ENCODE results near the gene FBXO36. TPM values are rescaled to one million over a fixed set of nuclear protein-coding genes. Genes with fewer than 3 reads are reported as not detected.

The FBXO36 gene
- total RNA-seq, 4 donors from 2014 or later: 0.88 to 8.8 (median 5.4) TPM

- TF ChIP-seq POLR2A (IDR thresholded peaks at IDR 0.05): no peak
- no peak for TF ChIP-seq CTCF (IDR thresholded peaks at IDR 0.05)
- intact Hi-C loops (cut with DNase I; ENCODE audit: low total_unique reads): no loop called here
- H3K4me3 ChIP-seq: no peak overlapping the region
- H3K36me3 ChIP-seq: no peaks in the 10 kb centered on the region
- no peak overlapping the region for H3K27ac ChIP-seq
- no peaks in the 10 kb centered on the region for H3K27me3 ChIP-seq
- H3K9me3 ChIP-seq: no peaks in the 10 kb centered on the region
- no peak for DNase-seq
- no peaks in the 10 kb centered on the region for H3K4me1 ChIP-seq
These were observed 21.6 kb downstream of the FBXO36 start for GRCh38 chr2:229943770-229944449.

- intact Hi-C loops (cut with DNase I; ENCODE audit: low total_unique reads): no loop called here
- Histone ChIP-seq H3K36me3 (no peaks in the 10 kb centered on the region), H3K4me3 (no peak overlapping the region), H3K27me3 (no peaks in the 10 kb centered on the region), H3K9me3 (no peaks in the 10 kb centered on the region), H3K4me1 (no peaks in the 10 kb centered on the region), H3K27ac (no peak overlapping the region)
- no peak for DNase-seq
- TF ChIP-seq POLR2A (IDR thresholded peaks at IDR 0.05) (no peak), CTCF (IDR thresholded peaks at IDR 0.05) (no peak)
These were observed 23.7 kb downstream of the FBXO36 start for GRCh38 chr2:229945975-229946374.

DNA sequence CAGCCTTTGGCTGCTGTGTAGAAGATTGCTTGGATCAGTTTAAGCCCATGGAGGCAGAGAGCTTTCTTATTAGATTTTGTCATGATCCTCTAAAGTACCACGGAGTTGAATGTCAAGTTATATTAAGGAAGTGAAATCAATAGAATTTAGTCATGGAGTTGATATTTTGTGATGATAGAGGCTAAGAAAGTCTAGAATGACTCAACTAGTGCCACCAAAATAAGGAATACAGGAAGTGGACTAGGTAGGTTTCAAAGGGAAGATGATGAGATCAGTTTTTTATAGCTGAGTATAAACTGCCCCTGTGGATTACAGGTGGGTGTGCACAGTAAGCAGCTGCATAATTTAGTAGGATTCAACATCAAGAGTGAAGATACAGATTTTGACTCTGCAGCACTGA lies 25.2 kb downstream of the FBXO36 start:
- intact Hi-C loops (cut with DNase I; ENCODE audit: low total_unique reads): no loop called here
- H3K27ac ChIP-seq: no peak overlapping the region
- TF ChIP-seq CTCF (IDR thresholded peaks at IDR 0.05) (no peak), POLR2A (IDR thresholded peaks at IDR 0.05) (no peak)

GRCh38 chr2:229952256-229952835 lies 30.0 kb downstream of the FBXO36 start:
- H3K4me3 ChIP-seq: no peak overlapping the region
- TF ChIP-seq POLR2A (IDR thresholded peaks at IDR 0.05) (no peak), CTCF (IDR thresholded peaks at IDR 0.05) (no peak)
- H3K27ac ChIP-seq: no peak overlapping the region
- H3K9me3 ChIP-seq: no peaks in the 10 kb centered on the region
- no peaks in the 10 kb centered on the region for H3K36me3 ChIP-seq
- no peak for DNase-seq
- intact Hi-C loops (cut with DNase I; ENCODE audit: low total_unique reads): no loop called here
- H3K4me1 ChIP-seq: no peaks in the 10 kb centered on the region
- no peaks in the 10 kb centered on the region for H3K27me3 ChIP-seq

More for the DNA sequence above, 25.2 kb downstream of the FBXO36 start:
- H3K9me3 ChIP-seq: no peaks in the 10 kb centered on the region
- no peaks in the 10 kb centered on the region for H3K4me1 ChIP-seq
- H3K36me3 ChIP-seq: no peaks in the 10 kb centered on the region
- no peaks in the 10 kb centered on the region for H3K27me3 ChIP-seq
- no peak overlapping the region for H3K4me3 ChIP-seq
- no peak for DNase-seq

DNA sequence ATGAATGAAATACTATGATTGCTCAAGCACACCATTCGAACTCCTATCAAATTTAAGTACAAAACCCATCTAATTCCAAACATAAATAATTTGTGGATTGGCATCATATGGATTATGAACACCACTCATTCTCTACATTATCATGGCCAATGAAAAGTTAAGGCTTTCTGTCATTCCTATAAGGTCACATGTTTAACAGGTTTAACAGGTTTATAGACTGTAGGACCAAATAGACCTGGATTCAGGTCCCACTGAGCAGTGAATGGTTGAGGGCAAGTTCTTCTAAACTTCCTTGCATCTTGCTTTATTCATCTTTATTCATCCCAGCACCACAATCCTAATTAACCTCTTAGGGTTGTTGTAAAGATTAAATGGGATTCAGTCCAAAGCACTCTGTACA lies 33.4 kb downstream of the FBXO36 start:
- Histone ChIP-seq H3K9me3 (no peaks in the 10 kb centered on the region), H3K4me3 (no peak overlapping the region), H3K27ac (no peak overlapping the region), H3K4me1 (no peaks in the 10 kb centered on the region), H3K27me3 (no peaks in the 10 kb centered on the region), H3K36me3 (no peaks in the 10 kb centered on the region)
- TF ChIP-seq CTCF (IDR thresholded peaks at IDR 0.05) (no peak), POLR2A (IDR thresholded peaks at IDR 0.05) (no peak)
- intact Hi-C loops (cut with DNase I; ENCODE audit: low total_unique reads): no loop called here
- DNase-seq: no peak
